ENCODE data around the gene RHOT2. TPM values are rescaled to one million over a fixed set of nuclear protein-coding genes. Genes with fewer than 3 reads are reported as not detected.

Gene RHOT2
- total and polyA plus RNA-seq, 9 of the 15 experiments (the other 6 are each of a cell fraction or from before 2014, with no cell fraction given), result 5.0 to 373 (median 112) TPM

GRCh38 chr16:667780-668518 lies at the start of gene RHOT2 (continued):
- TF ChIP-seq MXD1 (CRISPR knock-in tag; IDR thresholded peaks at IDR 0.05; ENCODE audit: borderline replicate concordance, poor library complexity, severe bottlenecking), result no peak
- no peak for TF ChIP-seq ATF2 (CRISPR knock-in tag; IDR thresholded peaks at IDR 0.05)
- TF ChIP-seq EZH2 (IDR thresholded peaks at IDR 0.05; ENCODE audit: borderline replicate concordance, low read depth, low read length), result no peak
- TF ChIP-seq MTA2 (IDR thresholded peaks at IDR 0.05; ENCODE audit: low read depth), result no peak
- TF ChIP-seq NR2C2 (CRISPR knock-in tag; IDR thresholded peaks at IDR 0.05), result peak; percentile 68; the same call in 1 of the 2 replicates
- TF ChIP-seq NR2C2 (tag; IDR thresholded peaks at IDR 0.05), result peak; percentile 87
- TF ChIP-seq TEAD4 (IDR thresholded peaks at IDR 0.05; ENCODE audit: low read length), result no peak
- no peak for TF ChIP-seq TEAD4 (CRISPR knock-in tag; IDR thresholded peaks at IDR 0.05; ENCODE audit: borderline replicate concordance)
- TF ChIP-seq ZNF263 (CRISPR knock-in tag; IDR thresholded peaks at IDR 0.05; ENCODE audit: borderline replicate concordance), result peak; percentile 45; the same call in 1 of the 2 replicates
- TF ChIP-seq ELK3 (CRISPR knock-in tag; IDR thresholded peaks at IDR 0.05), result no peak
- no peak for TF ChIP-seq ELK1 (CRISPR knock-in tag; IDR thresholded peaks at IDR 0.05)
- no peak for TF ChIP-seq ZBTB49 (CRISPR knock-in tag; IDR thresholded peaks at IDR 0.05; ENCODE audit: borderline replicate concordance)
- no peak for TF ChIP-seq RFX1 (IDR thresholded peaks at IDR 0.05)
- TF ChIP-seq JUN (IDR thresholded peaks at IDR 0.05; ENCODE audit: borderline replicate concordance, low read depth, low read length), result peak; percentile 68; the same call in 1 of the 2 replicates
- no peak for TF ChIP-seq JUN (CRISPR knock-in tag; IDR thresholded peaks at IDR 0.05; ENCODE audit: borderline replicate concordance)
- peak; percentile 16 to 33; a peak in 1 of 4 replicates for TF ChIP-seq SIX5 (IDR thresholded peaks at IDR 0.05; ENCODE audit: borderline replicate concordance in 1 of 2, insufficient read depth in 1 of 2, low read depth in 1 of 2, low read length in 2 of 2)
- TF ChIP-seq NBN (IDR thresholded peaks at IDR 0.05; ENCODE audit: low read depth), result no peak

Data from K562 (cell line).